ENCODE results near the gene C9orf85. TPM values are rescaled to one million over a fixed set of nuclear protein-coding genes. Genes with fewer than 3 reads are reported as not detected.

C9orf85 gene
- total RNA-seq, 4 donors from 2014 or later: 11.3 to 40.4 (median 21.9) TPM

- no peak for DNase-seq
- no peaks in the 10 kb centered on the region for H3K4me1 ChIP-seq
These were observed 70.5 kb downstream of the C9orf85 start for GRCh38 chr9:71981944-71982343.

GRCh38 chr9:71984403-71984802 lies 73.0 kb downstream of the C9orf85 start:
- Histone ChIP-seq H3K9me3 (no peaks in the 10 kb centered on the region), H3K4me3 (no peak overlapping the region), H3K27me3 (no peaks in the 10 kb centered on the region), H3K36me3 (no peaks in the 10 kb centered on the region), H3K27ac (no peak overlapping the region), H3K4me1 (no peaks in the 10 kb centered on the region)
- TF ChIP-seq CTCF (IDR thresholded peaks at IDR 0.05) (no peak), POLR2A (IDR thresholded peaks at IDR 0.05) (no peak)
- DNase-seq: peak in 2 of 3 donors; percentile 60 to 66

More at GRCh38 chr9:71981944-71982343, 70.5 kb downstream of the C9orf85 start:
- Histone ChIP-seq H3K27ac (no peak overlapping the region), H3K27me3 (no peaks in the 10 kb centered on the region), H3K9me3 (no peaks in the 10 kb centered on the region), H3K4me3 (no peak overlapping the region), H3K36me3 (no peaks in the 10 kb centered on the region)
- TF ChIP-seq CTCF (IDR thresholded peaks at IDR 0.05): no peak
- TF ChIP-seq POLR2A (IDR thresholded peaks at IDR 0.05): no peak

- no peak overlapping the region for H3K4me3 ChIP-seq
- H3K36me3 ChIP-seq: no peaks in the 10 kb centered on the region
- H3K9me3 ChIP-seq: no peaks in the 10 kb centered on the region
- DNase-seq: no peak
- no peak overlapping the region for H3K27ac ChIP-seq
- TF ChIP-seq POLR2A (IDR thresholded peaks at IDR 0.05) (no peak), CTCF (IDR thresholded peaks at IDR 0.05) (no peak)
- H3K27me3 ChIP-seq: no peaks in the 10 kb centered on the region
- no peaks in the 10 kb centered on the region for H3K4me1 ChIP-seq
These were observed 73.4 kb downstream of the C9orf85 start for GRCh38 chr9:71984831-71985281.

GRCh38 chr9:71985297-71985911 lies 74.0 kb downstream of the C9orf85 start:
- no peaks in the 10 kb centered on the region for H3K36me3 ChIP-seq
- H3K27me3 ChIP-seq: no peaks in the 10 kb centered on the region
- no peak for DNase-seq
- no peak overlapping the region for H3K4me3 ChIP-seq
- no peak for TF ChIP-seq POLR2A (IDR thresholded peaks at IDR 0.05)
- TF ChIP-seq CTCF (IDR thresholded peaks at IDR 0.05): peak in 3 of 6 experiments; percentile 56 to 65 (median 64)
- no peaks in the 10 kb centered on the region for H3K4me1 ChIP-seq
- no peaks in the 10 kb centered on the region for H3K9me3 ChIP-seq
- no peak overlapping the region for H3K27ac ChIP-seq

GRCh38 chr9:71986900-71987299 lies 75.5 kb downstream of the C9orf85 start:
- Histone ChIP-seq H3K9me3 (no peaks in the 10 kb centered on the region), H3K36me3 (no peaks in the 10 kb centered on the region), H3K27me3 (no peaks in the 10 kb centered on the region), H3K4me1 (no peaks in the 10 kb centered on the region), H3K27ac (no peak overlapping the region), H3K4me3 (no peak overlapping the region)
- no peak for TF ChIP-seq POLR2A (IDR thresholded peaks at IDR 0.05)
- no peak for TF ChIP-seq CTCF (IDR thresholded peaks at IDR 0.05)
- no peak for DNase-seq
